ENCODE data around the gene CDC42.

Gene CDC42

DNA sequence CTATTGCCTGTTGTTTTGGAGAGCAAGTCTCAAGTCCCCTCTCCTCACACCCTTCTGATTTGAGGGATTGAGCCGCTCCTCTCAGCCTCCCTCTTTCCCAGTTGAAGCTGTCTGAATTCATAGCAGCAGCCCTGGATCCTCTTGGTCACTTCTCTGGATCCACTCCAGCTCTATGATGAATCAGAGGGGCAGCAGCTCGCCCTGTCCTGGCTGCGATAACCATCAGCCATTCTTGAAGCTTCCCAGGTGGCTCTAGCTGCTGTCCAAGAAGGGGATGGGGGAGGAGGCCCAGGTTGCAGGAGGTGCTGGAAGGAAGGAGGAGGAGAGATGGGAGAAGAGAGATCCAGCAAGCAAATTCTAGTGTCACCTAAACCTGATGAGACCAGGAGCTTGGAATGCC is 59.1 kb downstream of the CDC42 start:
- no peak for FAIRE-seq

DNA sequence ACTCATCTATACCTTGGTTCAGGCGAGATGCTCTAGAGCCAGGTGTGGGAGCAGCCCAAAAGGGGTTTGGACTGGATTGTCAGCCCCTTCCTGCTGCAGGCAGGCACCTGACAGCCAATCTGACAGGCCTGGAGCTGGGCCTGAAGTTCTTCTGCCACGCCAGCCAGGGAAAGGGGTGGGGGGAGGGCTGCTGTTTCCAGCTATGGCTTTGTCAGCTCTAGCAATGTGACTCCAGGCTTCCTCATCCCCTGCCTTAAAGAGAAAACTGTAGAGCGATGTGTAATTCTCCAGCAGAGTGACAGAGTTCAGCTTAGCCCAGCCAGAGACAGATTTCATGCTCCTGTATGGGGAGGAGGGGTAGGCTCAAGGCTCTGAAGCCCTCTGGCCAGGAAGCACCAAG is 60.0 kb downstream of the CDC42 start:
- no peak for FAIRE-seq

DNA sequence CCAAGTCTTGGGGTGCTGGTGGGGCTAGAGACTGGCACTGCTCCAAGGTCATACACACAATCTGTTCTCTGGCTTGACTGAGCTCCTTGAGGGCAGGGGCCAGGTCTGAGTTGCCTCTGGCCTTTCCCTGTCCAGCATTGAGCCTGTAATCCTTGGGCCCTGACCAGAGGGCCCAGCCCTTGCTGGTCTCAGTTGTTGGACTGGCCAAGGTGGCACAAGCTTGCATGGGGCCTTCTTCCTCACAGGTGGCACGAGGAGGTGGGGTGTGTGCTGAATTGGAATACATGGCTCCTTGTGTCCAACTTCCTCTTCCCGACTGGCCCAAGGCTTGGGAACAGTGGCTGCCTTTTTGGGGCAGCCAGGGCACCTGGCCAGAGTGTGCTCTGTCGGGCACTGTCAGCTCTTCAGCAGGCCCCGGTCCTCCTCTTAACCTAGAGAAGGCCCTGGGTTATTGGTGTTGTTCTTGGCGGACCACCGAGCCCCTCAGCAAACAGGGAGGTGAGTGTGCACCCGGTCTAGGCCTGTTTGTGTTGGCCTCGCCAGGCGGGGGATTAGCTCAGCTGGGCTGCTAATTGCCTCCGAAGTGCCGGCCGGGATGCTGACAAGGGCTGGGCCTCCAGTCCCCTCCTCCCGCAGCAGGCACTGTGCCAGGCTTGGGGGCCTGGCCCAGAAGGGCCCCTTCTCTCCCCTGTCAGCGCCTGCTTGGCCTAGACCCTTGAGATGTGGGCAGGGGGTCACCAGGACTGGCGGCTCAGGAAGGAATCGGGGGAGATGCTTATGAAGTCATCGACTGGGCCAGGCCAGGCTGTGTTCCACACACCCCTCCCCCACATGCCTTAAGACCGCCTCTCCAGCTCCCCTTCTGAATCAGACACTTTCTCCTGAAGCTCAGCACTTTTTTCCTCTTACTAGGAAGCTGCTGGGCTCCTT is 61.8 kb downstream of the CDC42 start:
- no peak for FAIRE-seq

DNA sequence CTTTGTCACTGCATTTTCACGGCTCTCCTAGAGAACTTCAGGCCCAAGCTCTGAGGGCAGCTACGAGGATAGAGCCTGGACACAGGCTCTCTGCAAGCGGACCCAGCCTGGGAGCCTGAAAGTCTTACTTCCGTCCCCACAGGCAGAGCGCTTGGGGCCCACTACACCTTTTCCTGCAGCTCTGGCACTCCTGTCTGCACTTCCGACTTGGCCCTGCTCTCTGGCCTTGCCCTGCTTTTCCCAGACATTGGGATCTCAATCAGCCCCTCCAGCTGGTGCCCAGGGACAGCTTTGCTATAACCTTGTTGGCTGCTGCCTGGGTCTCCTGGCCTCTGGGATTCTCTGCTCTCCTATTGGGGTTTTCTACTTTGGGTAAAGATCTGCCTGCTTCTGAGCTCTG is 62.8 kb downstream of the CDC42 start:
- FAIRE-seq, result no peak

DNA sequence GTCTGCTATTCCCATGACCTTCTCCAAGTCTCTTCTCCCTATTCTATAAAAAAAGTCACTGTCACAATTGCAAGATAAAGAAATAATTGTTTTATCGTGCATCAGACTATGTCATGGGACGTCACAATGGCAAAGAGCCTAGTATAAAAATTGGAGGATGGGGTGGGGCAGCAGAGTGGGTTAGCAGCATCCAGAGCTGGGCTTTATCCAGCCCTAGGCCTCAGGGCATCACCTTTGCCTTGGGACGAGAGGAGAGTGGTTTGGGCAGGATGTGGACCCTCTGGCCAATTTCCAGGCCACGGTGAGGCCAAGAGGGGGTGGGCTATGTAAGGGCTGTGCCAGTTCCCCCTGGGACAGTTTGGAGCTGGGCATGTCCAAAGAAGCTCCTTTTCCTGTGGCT is 64.7 kb downstream of the CDC42 start:
- FAIRE-seq, result no peak

DNA sequence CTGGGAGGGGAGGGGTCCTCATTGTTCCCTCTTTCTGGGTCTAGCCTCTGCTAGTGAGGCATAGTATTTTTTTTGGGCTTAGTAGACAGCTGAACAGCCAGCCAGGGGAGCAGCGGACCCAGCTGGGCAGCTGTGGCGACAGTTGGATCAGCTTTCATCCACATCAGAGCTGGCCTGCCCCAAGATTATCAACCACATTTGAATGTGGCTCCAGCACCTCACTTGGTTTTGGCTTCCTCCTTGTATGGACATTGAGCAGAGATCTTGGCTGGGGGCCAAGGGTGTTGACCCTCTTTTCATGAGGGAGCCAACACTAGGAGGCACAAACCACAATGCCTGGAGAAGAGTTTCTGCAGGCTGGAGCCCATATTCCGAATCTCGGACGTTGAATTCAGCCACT is 65.3 kb downstream of the CDC42 start:
- FAIRE-seq, result no peak

DNA sequence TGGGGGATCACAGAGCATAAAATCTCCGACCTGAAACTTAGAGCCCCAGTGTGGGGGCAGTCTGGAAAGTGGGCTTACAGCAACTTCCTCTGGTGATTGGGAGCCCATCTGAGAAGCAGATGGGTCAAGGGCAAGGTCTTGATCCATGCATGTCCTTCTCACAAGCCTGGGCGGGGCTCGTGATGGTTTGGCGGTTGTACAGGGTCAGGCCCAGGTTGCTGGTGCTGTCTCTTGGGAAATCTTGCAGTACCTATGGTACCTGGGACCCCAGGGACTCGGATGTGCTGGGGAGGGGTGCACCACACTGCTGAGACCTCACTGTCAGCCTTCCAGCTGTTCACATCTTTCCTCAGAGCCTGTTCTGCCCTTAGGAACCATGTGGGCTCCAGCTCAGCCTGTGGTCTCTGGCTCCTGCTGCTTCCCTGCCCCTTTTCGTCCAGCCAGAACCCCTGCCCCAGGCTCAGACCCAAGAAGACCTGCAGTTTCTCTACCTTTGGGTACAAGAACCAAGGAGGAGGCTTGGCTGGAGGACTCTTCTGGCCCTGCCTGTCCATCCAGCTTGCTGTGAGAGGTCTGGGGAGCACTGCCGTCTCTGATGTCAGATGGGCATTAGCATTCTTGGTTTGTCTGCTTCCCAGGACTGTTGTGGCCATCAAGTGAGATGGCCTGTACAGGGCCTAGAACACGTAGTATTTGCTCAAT is 65.9 kb downstream of the CDC42 start:
- FAIRE-seq, result no peak

DNA sequence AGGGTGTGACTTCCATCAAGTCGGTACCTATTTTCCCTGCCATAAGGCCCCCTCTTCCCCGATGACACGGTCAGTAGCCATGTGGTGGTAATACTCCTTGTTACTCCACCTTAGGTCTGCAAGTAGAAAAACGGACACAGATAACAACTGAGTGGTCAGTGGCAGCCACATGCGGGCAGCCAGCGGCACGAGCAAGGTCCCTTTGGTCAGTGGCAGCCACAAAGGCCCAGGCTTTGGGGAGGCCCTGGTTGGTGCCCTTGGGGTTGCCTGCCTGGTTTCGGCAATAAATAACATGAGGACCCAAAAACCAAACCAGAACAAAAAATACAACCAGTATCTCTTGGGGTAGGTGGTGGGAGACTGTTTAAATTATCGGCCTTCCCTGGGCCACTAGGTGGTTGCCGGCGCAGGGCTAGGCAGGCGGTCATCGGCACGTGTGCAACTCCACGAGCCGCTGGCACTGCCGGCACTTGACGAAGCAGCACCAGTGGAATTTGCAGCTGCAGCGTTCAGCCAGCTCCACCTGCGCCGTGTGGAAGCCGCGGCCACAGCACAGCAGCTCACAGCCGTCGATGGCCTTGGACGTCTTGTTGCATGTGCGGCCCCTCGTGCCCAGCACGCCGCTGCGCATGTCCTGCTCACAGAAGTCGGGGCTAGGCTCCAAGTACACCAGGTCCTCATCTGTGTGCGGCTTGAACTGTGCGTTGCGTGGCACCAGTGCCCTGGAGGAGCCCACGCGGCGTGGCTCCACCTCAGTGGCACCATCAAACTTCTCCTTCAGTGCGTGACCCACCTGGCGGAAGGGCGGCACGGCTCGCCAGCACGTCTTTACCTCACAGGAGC is 67.3 kb downstream of the CDC42 start:
- FAIRE-seq, result no peak

DNA sequence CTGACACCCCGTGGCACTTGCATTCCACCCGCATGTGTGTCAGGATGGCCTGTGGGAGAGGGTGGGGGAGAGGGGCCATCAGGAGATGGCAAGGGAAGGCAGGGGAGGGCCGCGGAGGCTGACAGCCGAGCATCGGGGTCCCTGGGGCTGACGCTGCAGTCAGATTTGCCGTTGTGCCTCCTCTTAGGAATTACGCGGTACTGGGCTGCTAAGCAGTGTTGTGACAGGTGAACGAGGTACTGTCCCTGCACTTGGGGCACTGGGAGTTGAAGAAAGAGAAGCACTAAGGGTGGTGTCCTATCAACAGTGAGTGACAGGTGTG is 67.9 kb downstream of the CDC42 start:
- FAIRE-seq, result no peak

DNA sequence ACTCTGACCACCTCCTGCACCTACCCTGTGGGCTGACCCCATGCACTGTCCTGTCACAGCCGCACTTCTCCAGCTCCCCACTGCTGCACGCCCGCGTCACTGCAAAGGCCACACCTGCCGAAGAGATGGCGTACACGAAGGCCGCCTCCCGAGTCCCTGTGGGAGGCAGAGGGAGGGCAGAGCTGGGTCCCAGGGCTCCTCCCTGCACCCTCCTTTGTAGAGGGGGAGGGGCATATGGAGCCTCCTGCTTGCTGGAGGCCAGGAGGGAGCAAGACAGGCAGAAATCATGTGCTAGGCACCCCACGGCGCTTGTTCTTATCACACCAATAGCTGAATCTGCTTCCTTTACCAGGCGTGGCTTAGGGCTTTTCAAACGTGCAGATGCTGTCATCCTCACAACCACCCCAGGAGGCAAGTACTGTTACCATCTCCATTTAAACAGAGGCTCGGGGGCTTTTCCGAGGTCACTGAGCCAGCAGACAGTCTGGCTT is 69.0 kb downstream of the CDC42 start:
- FAIRE-seq, result no peak

DNA sequence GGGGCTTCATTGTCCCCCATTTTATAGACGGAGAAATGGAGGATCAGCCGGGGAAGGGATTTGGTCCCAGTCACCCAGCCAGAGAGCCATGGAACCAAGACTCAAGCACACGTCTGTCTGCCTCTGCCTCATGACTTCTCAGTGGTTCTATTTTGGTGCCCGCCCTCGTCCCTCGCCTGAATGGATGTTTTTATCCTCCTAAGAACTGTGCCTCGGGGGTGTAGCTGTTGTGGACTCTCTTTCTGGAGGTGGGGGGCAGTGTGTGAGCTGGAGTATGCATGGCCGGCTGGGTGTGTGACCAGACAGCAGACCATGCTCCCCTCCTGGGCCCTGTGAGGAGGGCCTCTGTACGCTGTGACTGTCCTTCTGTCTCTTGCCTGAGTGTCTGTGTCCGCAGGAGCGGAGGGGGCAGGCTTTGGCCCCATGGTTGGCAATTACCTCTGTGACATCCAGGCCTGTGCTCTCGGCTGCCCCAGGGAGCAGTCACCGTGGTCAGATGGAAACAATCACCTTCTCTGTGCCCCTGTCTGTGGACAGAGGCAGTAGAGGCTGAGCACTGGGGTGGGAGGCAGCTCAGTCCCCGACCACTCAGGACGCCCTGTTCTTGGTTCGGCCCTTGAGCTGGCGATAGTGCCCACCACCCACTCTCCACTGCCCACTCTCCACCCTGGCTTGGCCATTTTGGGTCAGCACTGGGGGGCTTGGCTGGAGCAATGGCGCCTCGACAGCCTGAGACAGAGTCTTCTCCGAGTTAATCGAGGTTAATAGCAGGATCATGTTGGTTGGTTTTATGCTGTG is 70.0 kb downstream of the CDC42 start:
- no peak for FAIRE-seq

DNA sequence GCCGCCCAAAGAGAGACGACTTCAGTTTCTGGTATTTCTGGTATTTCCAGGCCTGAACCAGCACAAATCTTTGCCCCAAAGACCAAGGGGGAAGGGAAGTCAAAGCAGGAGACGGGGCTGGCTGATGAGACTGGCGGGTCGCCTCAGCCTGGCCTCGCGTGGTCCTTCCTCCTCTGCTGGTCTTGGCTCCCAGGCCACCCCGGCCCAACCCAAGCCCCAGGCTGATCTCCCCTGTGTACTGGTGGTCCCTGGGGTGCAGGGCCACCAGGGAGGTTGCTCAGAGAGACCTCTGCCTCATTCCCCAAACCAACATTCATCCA is 70.5 kb downstream of the CDC42 start:
- no peak for FAIRE-seq

DNA sequence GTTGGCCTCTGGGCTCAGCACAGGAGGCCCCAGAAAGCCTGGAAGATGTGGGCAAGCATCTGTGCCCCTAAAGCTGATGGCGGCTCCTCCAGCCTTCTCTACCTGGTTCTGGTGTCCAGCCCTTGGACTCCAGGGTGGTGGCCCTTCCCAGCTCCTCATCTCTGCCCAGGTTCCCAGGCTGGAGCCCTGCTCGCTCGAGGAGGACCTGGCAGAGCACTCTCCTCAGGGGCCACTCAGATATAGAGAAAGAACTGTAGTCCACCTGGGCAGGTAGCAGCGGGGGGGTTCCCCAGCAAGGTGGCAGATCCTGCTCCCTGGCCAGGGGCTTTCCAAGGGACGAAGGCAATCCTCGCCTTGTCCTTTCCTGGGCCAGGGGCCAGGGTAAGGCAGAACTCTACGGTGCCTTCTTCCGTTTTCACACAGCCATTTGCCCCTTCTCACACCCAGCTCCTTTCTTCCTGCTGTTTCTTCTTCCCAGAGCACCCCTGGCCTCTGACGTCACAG is 71.4 kb downstream of the CDC42 start:
- FAIRE-seq, result no peak

DNA sequence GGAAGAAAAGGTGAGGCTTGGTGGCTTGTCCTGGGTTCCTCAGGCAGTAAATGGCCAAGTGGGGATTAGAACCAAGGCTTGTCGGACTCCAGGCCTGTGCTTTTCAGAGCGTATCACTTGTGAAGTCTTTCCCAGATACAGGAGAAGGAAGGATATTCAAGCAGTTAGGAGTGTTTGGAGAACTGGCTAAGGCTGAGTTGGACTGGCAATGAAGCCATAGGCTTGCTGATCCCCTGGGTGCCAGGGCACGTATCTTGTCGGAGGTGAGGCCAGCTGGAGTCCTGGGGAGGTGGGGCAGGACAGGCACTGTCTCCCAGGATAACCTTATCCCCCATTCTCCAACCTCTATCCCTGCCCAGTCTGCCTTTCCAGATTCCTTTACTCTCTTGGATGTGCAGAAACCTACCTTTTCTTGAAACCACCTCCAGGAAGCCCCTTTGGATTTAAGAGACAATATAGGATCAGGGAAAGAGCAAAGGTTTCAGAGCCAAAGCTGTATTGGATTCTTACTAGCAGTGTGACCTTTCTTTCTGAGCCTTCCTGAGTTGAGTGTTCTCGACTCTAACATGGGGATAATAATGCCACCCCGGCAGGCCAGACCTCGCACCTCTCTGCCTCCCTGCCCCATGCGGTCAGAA is 72.2 kb downstream of the CDC42 start:
- FAIRE-seq, result no peak

DNA sequence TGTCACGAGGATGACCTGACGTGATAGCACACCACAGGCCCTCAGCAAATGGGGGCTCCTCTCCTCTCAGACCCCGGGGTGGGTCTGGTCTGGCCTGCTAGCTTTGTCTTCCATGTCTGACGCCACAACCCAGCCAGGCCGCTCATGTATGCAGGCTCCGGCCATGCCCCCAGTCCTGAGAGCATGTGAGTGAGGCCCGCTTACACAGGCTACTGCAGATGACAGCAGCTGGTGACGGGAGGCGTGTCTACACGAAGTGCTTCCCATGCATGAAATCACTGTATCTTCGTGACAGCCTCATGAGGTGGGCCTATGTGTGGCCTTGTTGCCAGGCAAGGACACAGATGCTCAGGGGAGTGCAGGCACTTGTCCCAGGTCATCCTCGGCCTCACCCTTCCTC is 74.0 kb downstream of the CDC42 start:
- no peak for FAIRE-seq

DNA sequence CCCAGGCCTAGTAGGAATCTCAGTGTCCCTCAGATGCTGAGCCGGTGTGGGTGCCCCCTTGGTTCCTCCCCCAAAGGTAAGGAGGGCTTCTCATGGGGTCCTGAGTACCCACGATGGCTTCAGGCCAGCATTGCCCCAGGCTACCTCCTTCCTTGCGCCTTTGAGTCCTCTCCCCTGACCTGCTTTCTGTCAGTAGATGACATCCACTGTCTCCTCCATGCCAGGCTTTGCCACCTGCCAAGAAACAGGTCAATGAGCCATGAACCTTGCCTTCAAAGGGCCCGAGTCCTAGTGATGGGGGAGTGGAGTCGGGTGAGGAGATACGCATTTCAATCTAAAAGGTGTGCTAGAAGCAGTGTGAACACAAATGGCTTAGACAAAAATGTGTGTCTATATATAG is 74.7 kb downstream of the CDC42 start:
- no peak for FAIRE-seq

DNA sequence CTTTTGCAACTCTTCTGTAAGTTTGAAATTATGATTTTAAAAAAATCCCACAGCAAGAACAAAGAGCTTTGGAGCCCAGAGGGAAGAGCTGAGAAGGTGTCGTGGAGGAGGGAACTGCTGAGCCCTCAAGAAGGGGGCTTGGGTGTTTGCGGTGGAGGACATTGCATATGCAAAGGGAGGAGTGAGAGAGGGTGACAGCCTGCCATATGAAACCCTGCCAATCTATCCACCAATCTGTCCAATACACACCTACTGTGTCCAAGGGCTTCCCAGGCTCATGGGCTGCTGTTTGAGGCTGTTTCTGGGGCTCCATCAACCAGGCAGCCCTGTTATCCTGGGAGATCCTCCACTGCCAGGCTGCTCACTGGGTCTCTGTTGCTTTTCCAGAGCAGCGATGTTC is 75.2 kb downstream of the CDC42 start:
- FAIRE-seq, result no peak

DNA sequence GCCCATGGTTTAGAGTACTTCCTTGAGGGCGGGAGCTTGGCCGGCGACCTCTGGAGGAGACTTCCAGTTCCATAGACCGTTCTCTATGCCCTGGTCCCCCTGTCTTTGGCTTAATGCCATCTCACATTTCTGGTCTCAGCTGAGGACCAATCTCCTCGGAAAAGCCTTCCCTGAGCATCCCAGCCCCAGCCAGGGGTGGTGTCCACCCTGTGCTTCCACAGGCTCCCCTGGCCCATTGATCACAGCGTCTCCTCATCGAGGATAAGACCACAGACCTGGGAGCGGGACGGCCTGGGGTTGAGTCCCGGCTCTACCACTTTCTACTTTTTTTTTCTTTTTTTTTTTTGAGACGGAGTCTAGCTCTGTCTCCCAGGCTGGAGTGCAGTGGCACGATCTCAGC is 75.9 kb downstream of the CDC42 start:
- FAIRE-seq, result no peak

DNA sequence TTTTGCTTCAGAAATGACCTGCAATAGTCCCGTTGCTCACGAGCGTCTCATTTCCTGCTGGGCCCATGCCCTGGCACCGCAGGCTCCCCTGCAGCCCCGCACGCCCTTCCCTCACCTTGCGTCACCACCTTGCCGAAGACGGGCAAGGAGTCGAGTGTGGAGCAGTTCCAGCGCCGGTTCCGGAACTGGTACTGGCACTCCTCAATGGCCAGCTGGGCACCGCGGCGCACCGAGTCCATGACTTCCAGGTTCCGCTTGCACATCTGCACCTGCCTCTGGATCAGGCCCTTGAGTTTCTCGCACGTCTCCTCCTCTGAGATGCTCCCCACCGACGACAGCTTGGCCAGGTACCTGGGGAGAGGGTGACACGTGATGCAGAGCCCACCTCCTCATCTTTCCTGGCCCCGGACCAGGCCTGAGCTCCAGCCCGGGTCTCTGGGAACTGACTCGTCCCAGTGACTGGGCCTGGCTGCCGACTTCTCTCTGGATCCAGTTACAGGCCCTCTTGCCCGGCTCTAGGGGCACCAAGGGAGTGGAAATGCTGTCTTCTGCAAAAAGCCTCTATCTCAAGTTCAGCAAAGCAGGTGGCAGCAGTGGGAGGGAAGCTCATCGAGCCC is 77.1 kb downstream of the CDC42 start:
- FAIRE-seq, result no peak

DNA sequence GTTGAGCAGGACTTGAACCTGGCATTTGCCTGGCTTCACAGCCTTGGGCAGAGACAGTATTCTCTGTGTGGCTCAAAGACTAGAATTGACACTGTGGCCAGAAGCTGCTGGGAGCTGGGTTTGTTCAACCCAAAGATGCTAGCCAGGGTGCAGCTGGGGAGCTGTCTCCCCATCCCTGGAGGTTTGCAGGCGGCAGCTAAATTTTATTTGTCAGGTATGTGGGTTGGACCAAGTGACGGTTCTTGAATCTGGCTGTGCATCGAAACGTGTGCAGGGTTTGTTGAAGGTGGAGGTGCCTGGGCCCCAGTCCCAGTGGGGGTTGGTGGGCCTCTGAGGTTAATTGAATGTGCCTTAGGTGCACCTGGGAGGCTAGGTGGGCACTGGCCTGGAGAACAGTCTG is 78.6 kb downstream of the CDC42 start:
- FAIRE-seq, result no peak

DNA sequence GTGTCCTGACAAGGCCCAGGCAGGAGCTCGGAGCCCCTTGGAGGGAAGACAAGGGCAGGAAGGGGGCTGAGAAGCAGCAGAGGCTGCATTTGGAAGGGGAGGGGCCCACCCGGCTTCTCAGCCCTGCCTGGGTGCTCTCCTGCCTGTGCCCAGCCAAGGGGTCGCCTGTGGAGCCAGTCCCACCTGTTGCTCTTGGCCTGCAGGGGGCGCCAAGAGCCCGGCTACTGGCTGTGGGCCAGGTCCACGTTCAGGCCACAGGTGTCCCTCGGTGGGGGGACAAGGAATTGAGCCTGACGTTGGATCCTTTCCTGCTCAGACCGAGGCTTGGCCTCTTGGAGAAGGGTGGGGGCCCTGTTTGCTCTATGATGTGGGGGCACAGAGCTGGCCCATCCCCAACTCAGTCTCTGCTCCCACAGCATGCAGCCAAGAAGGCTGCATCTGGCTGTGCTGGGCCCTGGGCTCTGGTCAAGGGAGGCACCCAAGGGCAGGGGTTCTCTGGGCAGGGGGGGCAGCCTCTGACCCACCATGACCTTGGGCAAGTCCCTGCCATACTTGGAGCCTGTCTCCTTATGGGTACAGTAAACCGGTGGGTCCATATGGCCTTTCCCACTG is 79.5 kb downstream of the CDC42 start:
- FAIRE-seq, result no peak

Measured in endometrium (tissue), 2 donors.